ENCODE data around the gene JAG1. TPM values are rescaled to one million over a fixed set of nuclear protein-coding genes. Genes with fewer than 3 reads are reported as not detected.

Gene JAG1
- polyA plus RNA-seq, 1 donor (not counting 4 experiments of a cell fraction or from before 2014, with no cell fraction given): 84.2 TPM

DNA sequence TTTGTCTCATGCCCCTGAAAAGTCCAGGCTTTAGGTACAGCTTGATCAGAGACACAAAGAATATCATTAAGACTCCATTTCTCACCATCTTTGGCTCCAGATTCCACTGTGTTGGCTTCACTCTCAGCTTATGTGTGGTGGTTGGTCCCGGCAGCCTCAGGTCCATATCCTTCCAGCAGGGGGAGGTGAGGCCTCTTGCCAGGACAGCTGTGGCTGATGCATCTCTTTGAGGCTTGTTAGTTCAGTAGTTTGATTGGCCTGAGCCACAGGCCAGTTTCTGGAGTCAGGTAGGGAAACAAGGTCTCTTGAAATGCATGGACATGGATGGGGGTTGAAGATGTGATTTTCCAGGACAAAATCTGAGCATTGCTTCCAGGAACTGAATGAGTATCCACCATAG lies 62.4 kb downstream of the JAG1 start:
- FAIRE-seq (peak; percentile 41), DNase-seq (ENCODE audit: low read depth, low spot score) (no peak)
- H3K9ac ChIP-seq (ENCODE audit: control insufficient read depth, extremely low read depth, insufficient read depth, low read length): no peak overlapping the region
- H3K9me1 ChIP-seq (ENCODE audit: control insufficient read depth, extremely low read depth, insufficient read depth, low read length): no peaks in the 10 kb centered on the region
- H3K4me2 ChIP-seq (ENCODE audit: control insufficient read depth, extremely low read depth, insufficient read depth, low read depth, low read length): no peak overlapping the region
- H2AFZ ChIP-seq (ENCODE audit: control insufficient read depth, low read length): no peak overlapping the region
- H3K79me2 ChIP-seq (ENCODE audit: control insufficient read depth, insufficient read depth, low read length): no peaks in the 10 kb centered on the region
- no peaks in the 10 kb centered on the region for H3K27me3 ChIP-seq (ENCODE audit: control insufficient read depth, extremely low read depth, insufficient read depth, low read length)
- no peak for TF ChIP-seq EZH2 (IDR thresholded peaks at IDR 0.05; ENCODE audit: low read length)
- TF ChIP-seq, protein P1, sequence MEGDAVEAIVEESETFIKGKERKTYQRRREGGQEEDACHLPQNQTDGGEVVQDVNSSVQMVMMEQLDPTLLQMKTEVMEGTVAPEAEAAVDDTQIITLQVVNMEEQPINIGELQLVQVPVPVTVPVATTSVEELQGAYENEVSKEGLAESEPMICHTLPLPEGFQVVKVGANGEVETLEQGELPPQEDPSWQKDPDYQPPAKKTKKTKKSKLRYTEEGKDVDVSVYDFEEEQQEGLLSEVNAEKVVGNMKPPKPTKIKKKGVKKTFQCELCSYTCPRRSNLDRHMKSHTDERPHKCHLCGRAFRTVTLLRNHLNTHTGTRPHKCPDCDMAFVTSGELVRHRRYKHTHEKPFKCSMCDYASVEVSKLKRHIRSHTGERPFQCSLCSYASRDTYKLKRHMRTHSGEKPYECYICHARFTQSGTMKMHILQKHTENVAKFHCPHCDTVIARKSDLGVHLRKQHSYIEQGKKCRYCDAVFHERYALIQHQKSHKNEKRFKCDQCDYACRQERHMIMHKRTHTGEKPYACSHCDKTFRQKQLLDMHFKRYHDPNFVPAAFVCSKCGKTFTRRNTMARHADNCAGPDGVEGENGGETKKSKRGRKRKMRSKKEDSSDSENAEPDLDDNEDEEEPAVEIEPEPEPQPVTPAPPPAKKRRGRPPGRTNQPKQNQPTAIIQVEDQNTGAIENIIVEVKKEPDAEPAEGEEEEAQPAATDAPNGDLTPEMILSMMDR (optimal IDR thresholded peaks at IDR 0.05 in 1 of 3, IDR thresholded peaks at IDR 0.05 in 1 of 3, conservative IDR thresholded peaks at IDR 0.05 in 1 of 3; ENCODE audit: extremely low read depth in 1 of 3, insufficient read depth in 2 of 3, low read length in 3 of 3): peak; percentile 72 to 88 (median 86)
- dilution Hi-C loops (cut with MboI; ENCODE audit: extremely low pct_ligation_motif_present, low sequenced_read_pairs): no loop called here
- no peak overlapping the region for H3K4me3 ChIP-seq (ENCODE audit: control insufficient read depth in 2 of 3, extremely low read depth in 1 of 3, insufficient read depth in 2 of 3, low read depth in 1 of 3, low read length in 3 of 3)
- no peaks in the 10 kb centered on the region for H3K36me3 ChIP-seq (ENCODE audit: control insufficient read depth in 2 of 2, extremely low read depth in 1 of 2, insufficient read depth in 2 of 2, low read length in 2 of 2)
- H3K4me1 ChIP-seq (ENCODE audit: control insufficient read depth, extremely low read depth, insufficient read depth, low read length): no peaks in the 10 kb centered on the region
- H3K9me3 ChIP-seq (ENCODE audit: control insufficient read depth, low read depth, low read length): no peaks in the 10 kb centered on the region
- no peak overlapping the region for H3K27ac ChIP-seq (ENCODE audit: control insufficient read depth, insufficient read depth, low read length)
- no peaks in the 10 kb centered on the region for H4K20me1 ChIP-seq (ENCODE audit: control insufficient read depth, extremely low read depth, insufficient read depth, low read length)

DNA sequence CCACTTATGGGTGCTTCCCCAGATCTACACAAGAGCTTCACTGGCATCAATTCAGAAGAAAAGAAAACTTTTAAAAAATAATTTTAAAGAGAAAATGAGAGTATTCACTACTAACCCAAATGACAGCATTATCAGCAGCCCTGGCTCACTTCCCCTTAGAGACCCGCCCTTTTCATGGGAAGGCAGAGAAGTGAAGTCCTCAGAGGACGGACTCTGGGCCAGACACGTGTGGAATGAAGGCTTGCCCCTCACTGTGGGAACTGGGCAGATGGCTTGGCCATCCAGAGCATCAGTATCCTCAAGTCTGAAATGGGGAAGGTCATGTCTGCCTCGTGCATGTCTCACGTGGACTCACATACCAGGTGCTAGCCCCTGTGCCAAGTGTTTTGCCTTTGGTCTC lies 63.5 kb downstream of the JAG1 start:
- no peak overlapping the region for H3K4me3 ChIP-seq (ENCODE audit: control insufficient read depth in 2 of 3, extremely low read depth in 1 of 3, insufficient read depth in 2 of 3, low read depth in 1 of 3, low read length in 3 of 3)
- H3K4me2 ChIP-seq (ENCODE audit: control insufficient read depth, extremely low read depth, insufficient read depth, low read depth, low read length): no peak overlapping the region
- no peaks in the 10 kb centered on the region for H3K79me2 ChIP-seq (ENCODE audit: control insufficient read depth, insufficient read depth, low read length)
- dilution Hi-C loops (cut with MboI; ENCODE audit: extremely low pct_ligation_motif_present, low sequenced_read_pairs): no loop called here
- no peaks in the 10 kb centered on the region for H3K27me3 ChIP-seq (ENCODE audit: control insufficient read depth, extremely low read depth, insufficient read depth, low read length)
- no peak for FAIRE-seq
- no peak overlapping the region for H3K27ac ChIP-seq (ENCODE audit: control insufficient read depth, insufficient read depth, low read length)
- no peak for DNase-seq (ENCODE audit: low read depth, low spot score)
- no peaks in the 10 kb centered on the region for H3K9me3 ChIP-seq (ENCODE audit: control insufficient read depth, low read depth, low read length)
- no peak overlapping the region for H3K9ac ChIP-seq (ENCODE audit: control insufficient read depth, extremely low read depth, insufficient read depth, low read length)
- no peak overlapping the region for H2AFZ ChIP-seq (ENCODE audit: control insufficient read depth, low read length)
- no peaks in the 10 kb centered on the region for H3K9me1 ChIP-seq (ENCODE audit: control insufficient read depth, extremely low read depth, insufficient read depth, low read length)
- H3K4me1 ChIP-seq (ENCODE audit: control insufficient read depth, extremely low read depth, insufficient read depth, low read length): peaks cover under 1% of the 10 kb centered on the region
- no peaks in the 10 kb centered on the region for H3K36me3 ChIP-seq (ENCODE audit: control insufficient read depth in 2 of 2, extremely low read depth in 1 of 2, insufficient read depth in 2 of 2, low read length in 2 of 2)
- no peak for TF ChIP-seq EZH2 (IDR thresholded peaks at IDR 0.05; ENCODE audit: low read length)
- TF ChIP-seq, protein P1 (optimal IDR thresholded peaks at IDR 0.05 in 1 of 3, IDR thresholded peaks at IDR 0.05 in 1 of 3, conservative IDR thresholded peaks at IDR 0.05 in 1 of 3; ENCODE audit: extremely low read depth in 1 of 3, insufficient read depth in 2 of 3, low read length in 3 of 3): no peak
- H4K20me1 ChIP-seq (ENCODE audit: control insufficient read depth, extremely low read depth, insufficient read depth, low read length): no peaks in the 10 kb centered on the region
